Nephron (organoid): Measurements from ENCODE around the gene MOB4.
A peak's percentile ranks its signal among the peaks of the same experiment; 100 is the strongest.

Experiments
- H3K27ac Mint-ChIP-seq, 3 experiments: 2 replicates each; pipeline ENCODE4 v1.8.0; 2020; ENCODE audit warnings: mixed read lengths in 3 of 3, mild to moderate bottlenecking in 2 of 3, moderate library complexity in 1 of 3
- H3K27me3 Mint-ChIP-seq: 2 replicates; pipeline ENCODE4 v1.8.0; 2021; ENCODE audit warnings: low read depth, mild to moderate bottlenecking, moderate library complexity, mixed read lengths
- H3K36me3 Mint-ChIP-seq: 2 replicates; pipeline ENCODE4 v1.8.0; 2020; ENCODE audit warnings: low read depth, mixed read lengths
- H3K4me1 Mint-ChIP-seq: 2 replicates; pipeline ENCODE4 v1.8.0; 2020; ENCODE audit warnings: mixed read lengths
- H3K4me3 Mint-ChIP-seq, 3 experiments: 2 replicates each; pipeline ENCODE4 v1.8.0; 2020; ENCODE audit warnings: mild to moderate bottlenecking in 3 of 3, mixed read lengths in 3 of 3, moderate library complexity in 2 of 3
- H3K9me3 Mint-ChIP-seq: 2 replicates; pipeline ENCODE4 v1.8.0; 2020; ENCODE audit warnings: mixed read lengths
- TF ChIP-seq, protein P1 (sequence below), 3 experiments: fragments of 200-600 bp; sonication (generic); IDR thresholded peaks; one replicate each; pipeline ENCODE4 v1.5.0; 2021; ENCODE audit warnings: antibody characterized with exemption in 3 of 3; ENCODE audit not compliant: unreplicated experiment in 3 of 3

Gene MOB4

DNA sequence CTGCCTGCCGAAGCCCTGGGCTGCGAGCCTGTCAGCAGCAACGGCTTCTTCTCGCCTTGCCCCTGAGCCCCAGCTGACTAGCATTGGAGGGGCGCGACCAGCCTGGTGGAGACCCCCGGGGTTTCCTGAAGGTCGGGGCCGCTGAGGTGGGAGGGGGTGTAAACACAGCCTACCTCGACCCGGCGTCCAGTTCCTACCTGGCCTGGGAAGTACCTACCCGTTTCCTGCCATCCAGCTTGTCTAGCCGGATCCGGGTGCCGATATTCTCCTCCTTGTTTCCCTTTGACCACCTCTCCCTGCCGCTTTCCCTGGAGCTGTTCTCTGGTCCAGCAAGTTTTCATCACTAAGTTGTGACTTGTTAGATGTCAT lies 511 bp downstream of the MOB4 start:
- TF ChIP-seq, protein P1, sequence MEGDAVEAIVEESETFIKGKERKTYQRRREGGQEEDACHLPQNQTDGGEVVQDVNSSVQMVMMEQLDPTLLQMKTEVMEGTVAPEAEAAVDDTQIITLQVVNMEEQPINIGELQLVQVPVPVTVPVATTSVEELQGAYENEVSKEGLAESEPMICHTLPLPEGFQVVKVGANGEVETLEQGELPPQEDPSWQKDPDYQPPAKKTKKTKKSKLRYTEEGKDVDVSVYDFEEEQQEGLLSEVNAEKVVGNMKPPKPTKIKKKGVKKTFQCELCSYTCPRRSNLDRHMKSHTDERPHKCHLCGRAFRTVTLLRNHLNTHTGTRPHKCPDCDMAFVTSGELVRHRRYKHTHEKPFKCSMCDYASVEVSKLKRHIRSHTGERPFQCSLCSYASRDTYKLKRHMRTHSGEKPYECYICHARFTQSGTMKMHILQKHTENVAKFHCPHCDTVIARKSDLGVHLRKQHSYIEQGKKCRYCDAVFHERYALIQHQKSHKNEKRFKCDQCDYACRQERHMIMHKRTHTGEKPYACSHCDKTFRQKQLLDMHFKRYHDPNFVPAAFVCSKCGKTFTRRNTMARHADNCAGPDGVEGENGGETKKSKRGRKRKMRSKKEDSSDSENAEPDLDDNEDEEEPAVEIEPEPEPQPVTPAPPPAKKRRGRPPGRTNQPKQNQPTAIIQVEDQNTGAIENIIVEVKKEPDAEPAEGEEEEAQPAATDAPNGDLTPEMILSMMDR (IDR thresholded peaks at IDR 0.05; ENCODE audit: unreplicated experiment in 3 of 3) = no peak
- no peaks in the 10 kb centered on the region for H3K27me3 Mint-ChIP-seq

GRCh38 chr2:197517150-197517549 lies 1.3 kb downstream of the MOB4 start:
- H3K4me3 Mint-ChIP-seq = peak overlapping the region; percentile 96 to 100 (median 98)
- TF ChIP-seq, protein P1 (IDR thresholded peaks at IDR 0.05; ENCODE audit: unreplicated experiment in 3 of 3) = no peak
- H3K9me3 Mint-ChIP-seq = peaks cover 12% of the 10 kb centered on the region
- no peaks in the 10 kb centered on the region for H3K27me3 Mint-ChIP-seq
- H3K27ac Mint-ChIP-seq = peak overlapping the region; percentile 78 to 98 (median 92)
- H3K36me3 Mint-ChIP-seq = peaks cover 31% of the 10 kb centered on the region
- peaks cover 21% of the 10 kb centered on the region for H3K4me1 Mint-ChIP-seq

More for the DNA sequence above, 511 bp downstream of the MOB4 start:
- Mint-ChIP-seq H3K27ac (peak overlapping the region; percentile 78 to 98 (median 92)), H3K4me3 (peak overlapping the region; percentile 96 to 100 (median 98)), H3K4me1 (peaks cover 21% of the 10 kb centered on the region), H3K9me3 (peaks cover 9% of the 10 kb centered on the region), H3K36me3 (peaks cover 25% of the 10 kb centered on the region)

- Mint-ChIP-seq H3K9me3 (no peaks in the 10 kb centered on the region), H3K27me3 (no peaks in the 10 kb centered on the region), H3K4me1 (no peaks in the 10 kb centered on the region), H3K4me3 (no peak overlapping the region), H3K27ac (peak overlapping the region in 1 of 3 experiments; percentile 28), H3K36me3 (peaks cover 79% of the 10 kb centered on the region)
- TF ChIP-seq, protein P1 (IDR thresholded peaks at IDR 0.05; ENCODE audit: unreplicated experiment in 3 of 3) = no peak
Measured at GRCh38 chr2:197538412-197538811, 22.5 kb downstream of the MOB4 start.

DNA sequence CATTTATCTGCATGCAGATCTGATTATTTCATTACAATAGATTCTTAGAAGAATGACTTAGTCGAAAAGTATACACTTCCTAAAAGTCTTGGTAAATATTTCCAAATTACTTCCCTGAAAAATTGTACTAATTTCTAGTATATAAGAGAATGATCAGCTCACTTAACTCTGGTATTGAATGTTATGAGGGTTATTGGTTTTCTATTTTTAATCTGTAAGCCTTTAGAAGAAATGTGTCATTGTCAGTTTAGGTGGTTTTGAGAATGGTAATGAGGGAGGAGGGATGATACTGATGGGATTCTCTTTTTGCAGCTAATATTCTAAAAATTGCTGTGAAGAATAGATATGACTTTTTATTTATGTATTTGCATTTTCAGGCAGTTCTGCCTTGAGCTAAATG lies 23.9 kb downstream of the MOB4 start:
- Mint-ChIP-seq H3K9me3 (no peaks in the 10 kb centered on the region), H3K36me3 (peaks cover 82% of the 10 kb centered on the region), H3K4me3 (no peak overlapping the region), H3K27me3 (no peaks in the 10 kb centered on the region), H3K27ac (no peak overlapping the region), H3K4me1 (no peaks in the 10 kb centered on the region)
- TF ChIP-seq, protein P1 (IDR thresholded peaks at IDR 0.05; ENCODE audit: unreplicated experiment in 3 of 3) = no peak

- no peaks in the 10 kb centered on the region for H3K27me3 Mint-ChIP-seq
- no peaks in the 10 kb centered on the region for H3K4me1 Mint-ChIP-seq
- no peak overlapping the region for H3K4me3 Mint-ChIP-seq
Measured at GRCh38 chr2:197543206-197543605, 27.3 kb downstream of the MOB4 start.

More at GRCh38 chr2:197543206-197543605, 27.3 kb downstream of the MOB4 start:
- no peaks in the 10 kb centered on the region for H3K9me3 Mint-ChIP-seq
- peaks cover 83% of the 10 kb centered on the region for H3K36me3 Mint-ChIP-seq
- TF ChIP-seq, protein P1 (IDR thresholded peaks at IDR 0.05; ENCODE audit: unreplicated experiment in 3 of 3) = no peak
- H3K27ac Mint-ChIP-seq = no peak overlapping the region
